Measurements from ENCODE around the gene CLIP2. TPM values are rescaled to one million over a fixed set of nuclear protein-coding genes. Genes with fewer than 3 reads are reported as not detected.
"Not testable (repeated sequence)": the region's sequence is repeated elsewhere in the genome, so short reads cannot be mapped to it uniquely, and the experiment has no call there.

CLIP2 gene
- total RNA-seq, 6 experiments from 2014 or later, result 27.9 to 37.5 (median 34.5) TPM

DNA sequence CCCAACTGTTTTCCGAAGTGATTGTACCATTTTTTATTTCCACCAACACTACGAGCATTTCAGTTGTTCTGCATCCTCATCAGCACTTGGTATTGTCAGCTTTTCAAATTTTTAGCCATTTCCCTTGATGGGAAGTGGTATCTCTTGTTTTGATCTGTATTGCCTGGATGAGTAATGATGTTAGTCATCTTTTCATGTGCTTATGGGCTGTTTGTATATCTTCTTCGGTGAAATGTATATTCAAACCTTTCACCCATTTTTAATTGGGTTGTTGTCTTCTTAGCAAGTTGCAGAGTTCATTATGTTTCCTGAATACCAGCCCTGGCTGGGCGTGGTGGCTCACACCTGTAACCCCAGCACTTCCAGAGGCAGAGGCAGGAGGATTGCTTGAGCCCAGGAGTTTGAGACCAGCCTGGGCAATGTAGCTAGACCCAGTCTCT lies 22.1 kb downstream of the CLIP2 start:
- no peak overlapping the region for H3K4me3 Mint-ChIP-seq
- H3K27ac Mint-ChIP-seq, result no peak overlapping the region
- no peaks in the 10 kb centered on the region; the same call in 1 of the 2 replicates for H3K27me3 Mint-ChIP-seq (ENCODE audit: insufficient read depth)
- peak; percentile 66 for DNase-seq
- H3K36me3 Mint-ChIP-seq (ENCODE audit: low read depth), result peaks cover 12% of the 10 kb centered on the region
- peaks cover 7% of the 10 kb centered on the region for H3K9me3 Mint-ChIP-seq
- H3K4me1 Mint-ChIP-seq (ENCODE audit: low read depth), result peaks cover 25% of the 10 kb centered on the region
- TF ChIP-seq, protein P1, sequence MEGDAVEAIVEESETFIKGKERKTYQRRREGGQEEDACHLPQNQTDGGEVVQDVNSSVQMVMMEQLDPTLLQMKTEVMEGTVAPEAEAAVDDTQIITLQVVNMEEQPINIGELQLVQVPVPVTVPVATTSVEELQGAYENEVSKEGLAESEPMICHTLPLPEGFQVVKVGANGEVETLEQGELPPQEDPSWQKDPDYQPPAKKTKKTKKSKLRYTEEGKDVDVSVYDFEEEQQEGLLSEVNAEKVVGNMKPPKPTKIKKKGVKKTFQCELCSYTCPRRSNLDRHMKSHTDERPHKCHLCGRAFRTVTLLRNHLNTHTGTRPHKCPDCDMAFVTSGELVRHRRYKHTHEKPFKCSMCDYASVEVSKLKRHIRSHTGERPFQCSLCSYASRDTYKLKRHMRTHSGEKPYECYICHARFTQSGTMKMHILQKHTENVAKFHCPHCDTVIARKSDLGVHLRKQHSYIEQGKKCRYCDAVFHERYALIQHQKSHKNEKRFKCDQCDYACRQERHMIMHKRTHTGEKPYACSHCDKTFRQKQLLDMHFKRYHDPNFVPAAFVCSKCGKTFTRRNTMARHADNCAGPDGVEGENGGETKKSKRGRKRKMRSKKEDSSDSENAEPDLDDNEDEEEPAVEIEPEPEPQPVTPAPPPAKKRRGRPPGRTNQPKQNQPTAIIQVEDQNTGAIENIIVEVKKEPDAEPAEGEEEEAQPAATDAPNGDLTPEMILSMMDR (IDR thresholded peaks at IDR 0.05), result no peak

DNA sequence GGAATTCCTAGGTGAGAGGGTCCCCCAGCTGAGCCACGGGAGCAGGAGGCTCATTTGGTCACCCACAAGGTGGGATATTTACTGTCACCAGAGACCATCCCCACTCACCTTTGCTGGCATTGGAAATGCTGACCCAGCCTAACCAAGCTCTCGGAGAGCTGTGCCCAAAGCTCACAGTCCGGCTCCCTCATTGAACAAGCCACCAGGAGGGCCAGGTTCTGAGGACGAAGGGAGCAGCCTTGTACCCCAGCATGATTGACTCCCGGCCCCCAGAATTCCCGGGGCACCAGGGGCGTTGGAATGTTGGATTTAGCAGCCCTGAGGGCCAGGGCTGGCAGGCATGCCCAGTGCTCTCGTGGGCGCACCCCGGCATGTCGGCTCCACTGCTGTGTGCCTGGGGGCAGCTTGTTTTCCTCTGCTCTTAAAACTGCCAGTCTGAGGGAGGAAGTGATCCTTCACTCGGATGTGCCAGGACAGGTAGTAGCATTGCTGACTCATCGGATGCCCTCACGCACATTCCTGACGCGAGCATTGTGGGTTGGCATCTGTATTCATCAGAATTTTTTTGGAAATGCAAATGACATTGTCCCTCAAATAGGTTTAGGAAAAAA lies 23.3 kb downstream of the CLIP2 start:
- peaks cover 12% of the 10 kb centered on the region for H3K36me3 Mint-ChIP-seq (ENCODE audit: low read depth)
- H3K4me1 Mint-ChIP-seq (ENCODE audit: low read depth), result peaks cover 13% of the 10 kb centered on the region
- peaks cover 7% of the 10 kb centered on the region for H3K9me3 Mint-ChIP-seq
- no peak for DNase-seq
- TF ChIP-seq, protein P1 (IDR thresholded peaks at IDR 0.05), result no peak
- no peak overlapping the region for H3K4me3 Mint-ChIP-seq
- no peaks in the 10 kb centered on the region; the same call in 1 of the 2 replicates for H3K27me3 Mint-ChIP-seq (ENCODE audit: insufficient read depth)
- H3K27ac Mint-ChIP-seq, result no peak overlapping the region

DNA sequence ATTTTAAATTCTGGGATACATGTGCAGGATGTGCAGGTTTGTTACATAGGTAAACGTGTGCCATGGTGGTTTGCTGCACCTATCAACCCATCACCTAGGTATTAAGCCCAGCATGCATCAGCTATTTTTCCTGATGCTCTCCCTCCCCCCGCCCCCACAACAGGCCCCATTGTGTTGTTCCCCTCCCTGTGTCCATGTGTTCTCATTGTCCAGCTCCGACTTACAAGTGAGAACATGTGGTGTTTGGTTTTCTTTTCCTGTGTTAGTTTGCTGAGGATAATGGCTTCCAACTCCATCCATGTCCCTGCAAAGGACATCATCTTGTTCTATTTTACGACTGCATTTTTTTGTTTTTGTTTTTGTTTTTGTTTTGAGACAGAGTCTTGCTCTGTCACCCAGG lies 26.7 kb downstream of the CLIP2 start:
- peaks cover 21% of the 10 kb centered on the region for H3K36me3 Mint-ChIP-seq (ENCODE audit: low read depth)
- DNase-seq; H3K27ac Mint-ChIP-seq; H3K4me3 Mint-ChIP-seq; H3K27me3 Mint-ChIP-seq (ENCODE audit: insufficient read depth); H3K9me3 Mint-ChIP-seq: not testable (repeated sequence)
- H3K4me1 Mint-ChIP-seq (ENCODE audit: low read depth), result peaks cover 13% of the 10 kb centered on the region

DNA sequence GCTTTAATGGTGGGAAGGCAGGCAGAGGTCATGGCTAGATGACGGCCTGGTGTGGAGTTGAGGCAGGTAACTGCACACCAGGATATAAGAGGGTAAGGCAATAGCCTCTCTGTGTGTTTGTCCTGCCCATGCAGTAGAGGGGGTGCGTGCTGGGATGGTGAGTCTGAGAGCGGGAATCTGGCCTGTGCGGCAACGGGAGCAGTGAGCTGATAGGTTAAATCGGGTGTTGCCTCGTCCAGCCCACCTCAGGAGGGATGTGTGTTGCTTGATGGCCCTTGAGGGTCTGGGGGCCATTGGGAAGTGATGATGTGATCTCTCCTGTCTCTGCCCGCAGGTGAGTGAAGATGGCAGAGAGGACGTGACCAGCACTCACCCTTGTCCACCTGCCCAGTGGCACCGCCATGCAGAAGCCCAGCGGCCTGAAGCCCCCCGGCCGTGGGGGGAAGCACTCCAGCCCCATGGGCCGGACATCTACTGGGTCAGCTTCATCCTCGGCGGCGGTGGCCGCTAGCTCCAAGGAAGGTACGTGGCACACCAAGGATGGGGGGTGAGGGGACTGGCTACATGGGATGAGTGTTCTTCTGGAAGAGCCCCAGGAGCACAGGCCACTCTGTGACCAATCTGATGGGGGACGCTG lies 28.1 kb downstream of the CLIP2 start:
- Mint-ChIP-seq H3K27me3 (ENCODE audit: insufficient read depth) (no peaks in the 10 kb centered on the region; the same call in 1 of the 2 replicates), H3K36me3 (ENCODE audit: low read depth) (peaks cover 17% of the 10 kb centered on the region), H3K27ac (no peak overlapping the region), H3K9me3 (no peaks in the 10 kb centered on the region), H3K4me1 (ENCODE audit: low read depth) (peaks cover 5% of the 10 kb centered on the region; the same call in 1 of the 2 replicates), H3K4me3 (no peak overlapping the region)
- TF ChIP-seq, protein P1 (IDR thresholded peaks at IDR 0.05), result no peak
- DNase-seq, result no peak

DNA sequence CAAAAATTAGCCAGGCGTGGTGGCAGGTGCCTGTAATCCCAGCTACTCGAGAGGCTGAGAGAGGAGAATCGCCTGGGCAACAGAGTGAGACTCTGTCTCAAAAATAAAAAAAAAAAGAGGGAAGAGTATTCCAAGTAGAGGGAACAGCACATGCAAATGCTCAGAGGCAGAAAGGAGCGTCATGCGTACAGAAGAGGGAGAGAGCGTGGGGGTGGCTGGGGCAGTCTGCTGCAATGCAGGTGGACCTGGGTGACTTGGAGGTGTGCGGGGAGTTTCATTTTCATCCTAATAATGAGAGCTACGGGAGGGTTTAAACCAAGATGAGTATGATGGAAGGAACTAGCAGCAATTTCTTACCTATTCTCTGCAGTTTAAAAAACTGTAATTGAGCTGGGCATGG lies 28.8 kb downstream of the CLIP2 start:
- TF ChIP-seq, protein P1 (IDR thresholded peaks at IDR 0.05), result no peak
- Mint-ChIP-seq H3K9me3 (no peaks in the 10 kb centered on the region), H3K4me1 (ENCODE audit: low read depth) (peaks cover 5% of the 10 kb centered on the region; the same call in 1 of the 2 replicates), H3K36me3 (ENCODE audit: low read depth) (peaks cover 17% of the 10 kb centered on the region), H3K27me3 (ENCODE audit: insufficient read depth) (no peaks in the 10 kb centered on the region; the same call in 1 of the 2 replicates), H3K27ac (no peak overlapping the region), H3K4me3 (no peak overlapping the region)
- no peak for DNase-seq

DNA sequence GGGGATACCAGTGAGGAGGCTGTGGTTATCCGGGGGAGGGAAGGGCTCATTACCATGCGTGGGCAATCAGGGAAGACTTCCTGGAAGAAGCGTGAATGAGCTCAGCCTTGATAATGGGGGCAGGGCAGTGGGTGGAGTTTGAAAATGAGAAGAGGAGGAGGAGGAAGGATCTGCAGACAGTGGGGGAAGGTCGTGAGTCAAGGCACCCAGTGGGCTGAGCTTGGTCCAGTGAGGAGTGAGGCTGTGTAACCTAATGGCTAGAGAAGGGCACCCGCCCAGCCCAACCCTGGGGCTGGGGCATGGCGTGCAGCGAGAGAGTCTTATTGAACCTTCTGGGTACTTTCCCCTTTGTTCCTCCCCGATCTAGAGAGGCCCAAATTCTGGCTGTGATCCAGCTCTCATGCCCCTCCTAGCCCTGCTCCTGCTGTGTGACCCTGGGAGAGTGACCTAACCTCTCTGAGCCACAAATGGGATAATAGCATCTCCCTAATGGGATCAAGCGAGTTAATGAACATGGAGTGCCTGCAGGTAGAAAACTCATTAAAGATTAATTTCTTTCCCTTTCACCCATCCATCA lies 31.5 kb downstream of the CLIP2 start:
- H3K9me3 Mint-ChIP-seq, result no peaks in the 10 kb centered on the region
- H3K36me3 Mint-ChIP-seq (ENCODE audit: low read depth), result peaks cover 17% of the 10 kb centered on the region
- DNase-seq, result no peak
- no peak overlapping the region for H3K4me3 Mint-ChIP-seq
- peaks cover 5% of the 10 kb centered on the region; the same call in 1 of the 2 replicates for H3K4me1 Mint-ChIP-seq (ENCODE audit: low read depth)
- no peak overlapping the region for H3K27ac Mint-ChIP-seq
- H3K27me3 Mint-ChIP-seq (ENCODE audit: insufficient read depth), result no peaks in the 10 kb centered on the region; the same call in 1 of the 2 replicates
- TF ChIP-seq, protein P1 (IDR thresholded peaks at IDR 0.05), result no peak

DNA sequence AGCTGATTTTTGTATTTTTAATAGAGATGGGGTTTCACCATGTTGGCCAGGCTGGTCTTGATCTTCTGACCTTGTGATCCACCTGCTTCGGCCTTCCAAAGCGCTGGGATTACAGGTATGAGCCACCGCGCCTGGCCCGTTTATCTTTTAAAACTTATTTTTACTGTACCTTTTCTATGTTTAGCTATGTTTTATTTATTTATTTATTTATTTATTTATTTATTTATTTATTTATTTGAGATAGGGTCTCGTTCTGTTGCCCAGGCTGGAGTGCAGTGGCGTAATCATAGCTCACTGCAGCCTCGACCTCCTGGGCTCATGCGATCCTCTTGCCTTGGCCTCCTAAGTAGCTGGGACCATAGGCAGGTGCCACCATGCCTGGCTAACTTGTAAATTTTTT lies 33.7 kb downstream of the CLIP2 start:
- not testable (repeated sequence) for H3K9me3 Mint-ChIP-seq; H3K4me3 Mint-ChIP-seq; DNase-seq; H3K27ac Mint-ChIP-seq; H3K27me3 Mint-ChIP-seq (ENCODE audit: insufficient read depth); H3K4me1 Mint-ChIP-seq (ENCODE audit: low read depth)
- peaks cover 17% of the 10 kb centered on the region for H3K36me3 Mint-ChIP-seq (ENCODE audit: low read depth)
